WTC11 (cell line): ENCODE data around the gene TMTC2.

Experiments used
- GABPB1 ChIP-seq: sonication (generic); formaldehyde crosslinking; IDR thresholded peaks from 2 replicates; pipeline ENCODE4 v1.8.1; 2023; ENCODE audit warnings: mild to moderate bottlenecking, missing genetic modification reagents
- ZNF263 ChIP-seq: sonication (generic); formaldehyde crosslinking; IDR thresholded peaks from 2 replicates; pipeline ENCODE4 v1.8.1; 2022; ENCODE audit warnings: low read depth, mild to moderate bottlenecking, moderate library complexity, missing genetic modification reagents
- TF ChIP-seq, protein P1 (sequence below): fragments of 200-600 bp; IDR thresholded peaks from 2 replicates; pipeline ENCODE4 v1.8.0; 2022; ENCODE audit warnings: antibody characterized with exemption
- TF ChIP-seq, protein P2 (sequence below): sonication (generic); formaldehyde crosslinking; IDR thresholded peaks from 2 replicates; pipeline ENCODE4 v1.8.0; 2022; ENCODE audit warnings: mild to moderate bottlenecking, missing genetic modification reagents

DNA sequence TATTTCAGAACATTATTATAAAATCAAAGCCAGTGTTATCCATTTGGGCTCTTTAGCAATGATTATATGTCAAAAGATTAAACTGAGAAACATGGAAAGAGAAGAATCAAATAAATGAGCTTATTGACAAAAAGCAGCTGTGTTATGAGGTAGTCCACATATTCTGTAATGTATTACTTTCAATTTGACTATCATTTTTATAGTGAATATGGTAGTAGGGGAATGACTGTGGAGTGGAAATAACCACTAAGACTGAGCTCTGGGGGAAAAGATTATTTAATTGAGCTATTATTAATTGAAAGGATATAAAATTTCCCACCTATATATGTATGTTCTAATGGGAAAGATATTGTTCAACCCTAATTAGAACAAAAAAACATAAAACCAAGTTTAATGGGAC, 381.3 kb downstream of the TMTC2 start:
- TF ChIP-seq, protein P1, sequence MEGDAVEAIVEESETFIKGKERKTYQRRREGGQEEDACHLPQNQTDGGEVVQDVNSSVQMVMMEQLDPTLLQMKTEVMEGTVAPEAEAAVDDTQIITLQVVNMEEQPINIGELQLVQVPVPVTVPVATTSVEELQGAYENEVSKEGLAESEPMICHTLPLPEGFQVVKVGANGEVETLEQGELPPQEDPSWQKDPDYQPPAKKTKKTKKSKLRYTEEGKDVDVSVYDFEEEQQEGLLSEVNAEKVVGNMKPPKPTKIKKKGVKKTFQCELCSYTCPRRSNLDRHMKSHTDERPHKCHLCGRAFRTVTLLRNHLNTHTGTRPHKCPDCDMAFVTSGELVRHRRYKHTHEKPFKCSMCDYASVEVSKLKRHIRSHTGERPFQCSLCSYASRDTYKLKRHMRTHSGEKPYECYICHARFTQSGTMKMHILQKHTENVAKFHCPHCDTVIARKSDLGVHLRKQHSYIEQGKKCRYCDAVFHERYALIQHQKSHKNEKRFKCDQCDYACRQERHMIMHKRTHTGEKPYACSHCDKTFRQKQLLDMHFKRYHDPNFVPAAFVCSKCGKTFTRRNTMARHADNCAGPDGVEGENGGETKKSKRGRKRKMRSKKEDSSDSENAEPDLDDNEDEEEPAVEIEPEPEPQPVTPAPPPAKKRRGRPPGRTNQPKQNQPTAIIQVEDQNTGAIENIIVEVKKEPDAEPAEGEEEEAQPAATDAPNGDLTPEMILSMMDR, result no peak
- TF ChIP-seq ZNF263 (CRISPR knock-in tag), result no peak
- no peak for TF ChIP-seq GABPB1 (CRISPR knock-in tag)
- TF ChIP-seq, protein P2, sequence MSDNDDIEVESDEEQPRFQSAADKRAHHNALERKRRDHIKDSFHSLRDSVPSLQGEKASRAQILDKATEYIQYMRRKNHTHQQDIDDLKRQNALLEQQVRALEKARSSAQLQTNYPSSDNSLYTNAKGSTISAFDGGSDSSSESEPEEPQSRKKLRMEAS, result no peak
